ENCODE measurements around the gene UBASH3B.
A peak's percentile ranks its signal among the peaks of the same experiment; 100 is the strongest.
"Not testable (repeated sequence)": the region's sequence is repeated elsewhere in the genome, so short reads cannot be mapped to it uniquely, and the experiment has no call there.

Gene UBASH3B

GRCh38 chr11:122711362-122711761, 55.8 kb downstream of the UBASH3B start:
- no peak for DNase-seq

- DNase-seq = no peak
These were observed 56.4 kb downstream of the UBASH3B start for GRCh38 chr11:122711831-122712381.

DNA sequence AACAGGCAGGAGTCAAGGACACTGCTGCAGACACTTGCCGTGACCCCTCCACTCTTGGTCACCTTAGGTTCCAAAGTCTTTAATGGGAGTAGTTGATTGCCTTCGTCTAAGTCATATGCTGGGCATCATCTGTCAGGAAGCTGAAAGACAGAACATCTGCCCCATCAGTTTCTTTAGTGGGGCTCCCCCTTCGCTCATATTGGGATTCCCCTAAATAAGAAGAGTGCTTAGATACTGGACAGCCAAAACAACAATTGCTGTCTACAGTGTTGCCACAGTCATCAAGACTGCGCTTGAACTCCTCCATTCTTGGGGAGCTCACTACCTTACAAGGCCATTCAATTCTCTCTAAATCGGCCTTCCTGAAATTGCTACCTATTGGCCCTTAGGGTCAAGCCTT, 58.5 kb downstream of the UBASH3B start:
- no peak for DNase-seq

DNA sequence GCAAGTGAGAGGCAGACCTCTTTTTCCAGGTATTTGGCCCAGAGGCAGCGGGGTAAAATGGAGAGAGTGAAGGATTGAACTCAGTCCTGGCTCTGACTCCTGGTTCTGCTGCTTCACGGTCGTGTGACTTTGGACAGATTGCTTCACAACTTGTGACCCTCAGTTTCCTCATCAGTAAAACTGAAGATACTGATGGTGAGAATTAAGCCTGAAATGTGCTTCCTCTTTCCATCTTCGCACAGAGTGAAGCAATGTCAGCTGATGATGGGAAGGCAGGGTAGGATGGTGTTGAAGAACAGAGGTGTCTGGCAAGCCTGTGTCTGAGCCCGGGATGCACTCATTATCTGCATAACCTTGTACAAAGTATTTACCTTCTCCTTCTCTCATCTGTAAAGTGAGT, 59.0 kb downstream of the UBASH3B start:
- DNase-seq = no peak

DNA sequence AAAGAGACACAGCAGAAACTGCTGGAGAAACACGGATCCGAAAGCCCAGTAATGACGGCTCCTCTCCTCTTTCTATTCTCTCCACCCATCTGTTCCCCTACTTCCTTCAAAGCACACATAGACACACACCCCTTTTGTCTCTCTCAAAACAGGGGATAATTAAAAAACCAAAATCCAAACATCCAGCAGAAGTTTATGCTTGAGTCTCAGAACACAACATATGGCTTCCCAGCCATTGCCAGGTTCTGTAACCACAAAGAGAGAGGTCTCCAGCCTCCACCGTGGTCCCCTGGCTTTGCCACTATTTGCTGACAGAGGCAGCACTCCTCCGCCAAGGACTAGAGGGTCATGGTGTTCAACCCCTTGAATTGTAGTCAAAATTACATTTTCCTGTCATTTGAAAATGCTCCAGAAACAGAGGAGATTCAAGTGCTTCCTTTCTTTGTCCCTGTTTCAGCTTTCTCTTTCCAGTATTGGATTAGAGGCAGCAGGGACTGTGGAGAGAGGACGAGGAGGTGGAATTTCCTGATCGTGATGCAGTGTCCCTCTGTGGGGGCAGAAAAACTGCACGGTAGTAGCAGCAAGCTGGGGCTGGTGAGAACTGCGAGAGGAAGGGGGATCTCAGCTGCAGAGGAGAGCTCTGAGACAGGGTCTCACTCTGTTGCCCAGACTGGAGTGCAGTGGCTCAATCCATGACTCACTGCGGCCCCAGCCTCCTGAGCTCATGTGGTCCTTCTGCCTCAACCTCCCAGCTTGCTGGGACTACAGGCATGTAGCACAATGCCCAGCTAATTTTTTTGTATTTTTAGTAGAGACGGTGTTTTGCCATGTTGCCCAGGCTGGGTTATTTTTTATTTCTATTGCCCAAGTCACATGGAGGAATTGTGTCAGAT, 60.3 kb downstream of the UBASH3B start:
- no peak for DNase-seq

GRCh38 chr11:122717264-122717867, 61.8 kb downstream of the UBASH3B start:
- DNase-seq = peak; percentile 66

- DNase-seq = no peak
These were observed 64.8 kb downstream of the UBASH3B start for GRCh38 chr11:122720107-122720881.

DNA sequence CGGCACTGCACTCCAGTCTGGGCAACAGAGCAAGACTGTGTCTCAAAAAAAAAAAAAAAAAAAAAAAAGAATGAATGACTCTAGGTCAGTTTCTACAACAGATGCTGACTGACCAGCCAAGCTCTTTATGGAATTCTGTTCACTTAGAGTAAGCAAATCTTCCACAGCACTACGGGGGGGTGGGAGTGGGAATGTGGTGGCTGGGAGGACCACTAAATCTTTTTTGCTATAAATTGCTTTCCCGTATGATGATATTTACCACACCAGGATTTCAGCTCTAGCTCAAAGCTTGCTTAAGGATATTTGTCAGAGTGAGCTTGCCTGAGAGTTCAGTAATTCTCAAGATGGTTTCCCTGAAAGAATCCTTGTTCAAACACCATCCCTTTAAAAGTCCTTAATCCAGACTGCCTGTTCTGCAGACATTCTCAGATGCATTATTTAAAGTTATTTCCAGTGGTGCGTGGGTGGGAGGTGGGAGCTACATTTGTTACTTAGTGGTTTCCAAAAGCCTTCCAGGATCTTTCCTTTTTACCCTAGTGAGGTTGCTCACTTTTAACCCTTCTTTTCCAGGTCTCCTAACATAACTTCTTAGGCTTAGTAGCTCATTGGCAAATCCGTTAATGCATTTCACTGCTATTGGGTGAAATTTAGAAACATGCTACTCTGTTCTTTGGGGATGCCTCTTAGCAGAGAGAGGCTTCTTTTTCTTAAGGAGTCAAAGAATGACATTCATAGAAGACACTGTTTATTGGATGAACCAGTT, 65.9 kb downstream of the UBASH3B start:
- no peak for DNase-seq

DNA sequence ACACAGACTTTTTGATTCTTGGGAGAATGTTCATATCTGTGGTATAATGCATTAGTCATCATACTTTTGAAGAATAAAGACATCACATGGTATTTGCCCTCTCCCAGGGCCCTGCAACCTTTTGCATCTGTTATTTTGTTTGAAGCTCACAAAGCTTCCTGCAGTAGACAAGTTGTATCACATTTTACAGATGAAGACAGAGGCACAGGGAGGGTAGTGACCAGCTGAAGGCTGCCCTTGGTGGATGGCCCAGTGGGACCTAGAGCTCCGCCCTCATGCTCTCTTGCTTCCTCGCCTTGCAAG, 66.4 kb downstream of the UBASH3B start:
- DNase-seq = no peak

DNA sequence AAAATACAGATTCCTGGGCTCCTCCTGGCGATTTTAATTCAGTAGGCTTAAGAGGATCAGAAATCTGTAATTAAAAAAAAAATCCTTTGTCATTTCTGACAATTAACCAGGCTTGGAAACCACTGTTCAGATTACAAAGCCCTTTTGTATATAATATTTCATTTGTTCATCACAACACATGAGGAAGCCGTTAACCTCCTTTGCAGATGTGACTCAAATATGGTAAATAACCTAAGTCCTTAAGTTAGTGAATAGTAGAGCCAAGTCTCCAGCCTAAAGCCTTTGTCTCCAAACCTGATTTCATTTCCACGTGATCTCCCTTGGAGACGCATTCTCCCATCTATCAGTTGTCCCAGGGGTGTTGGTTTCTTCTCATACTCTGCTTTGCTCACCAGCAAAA, 67.6 kb downstream of the UBASH3B start:
- DNase-seq = no peak

- peak; percentile 69 for DNase-seq
These were observed 68.1 kb downstream of the UBASH3B start for GRCh38 chr11:122723576-122723975.

GRCh38 chr11:122724520-122724919, 69.0 kb downstream of the UBASH3B start:
- DNase-seq = no peak

- no peak for DNase-seq
These were observed 70.5 kb downstream of the UBASH3B start for GRCh38 chr11:122726028-122726427.

GRCh38 chr11:122727101-122727929, 71.8 kb downstream of the UBASH3B start:
- peak; percentile 75 for DNase-seq

DNA sequence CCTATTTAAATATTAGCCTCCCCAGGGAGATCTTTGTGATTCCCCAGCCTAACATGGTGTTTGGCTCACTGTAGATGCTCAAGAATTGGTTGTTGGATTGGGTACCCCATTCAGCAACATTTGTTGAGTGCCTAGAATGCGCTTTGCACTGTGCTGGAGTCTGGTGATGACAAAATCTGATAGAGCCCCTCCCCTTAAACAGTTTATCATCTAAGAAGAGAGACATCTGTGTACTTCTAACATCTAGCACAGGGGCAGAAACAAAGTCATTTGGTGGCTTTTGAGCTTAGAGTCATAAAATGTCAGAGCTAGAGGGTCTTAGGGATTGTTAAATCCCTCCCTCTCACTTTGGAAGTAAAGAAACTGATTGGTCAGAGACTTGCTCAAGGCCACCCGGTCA, 73.0 kb downstream of the UBASH3B start:
- no peak for DNase-seq

- no peak for DNase-seq
These were observed 73.6 kb downstream of the UBASH3B start for GRCh38 chr11:122729139-122729538.

DNA sequence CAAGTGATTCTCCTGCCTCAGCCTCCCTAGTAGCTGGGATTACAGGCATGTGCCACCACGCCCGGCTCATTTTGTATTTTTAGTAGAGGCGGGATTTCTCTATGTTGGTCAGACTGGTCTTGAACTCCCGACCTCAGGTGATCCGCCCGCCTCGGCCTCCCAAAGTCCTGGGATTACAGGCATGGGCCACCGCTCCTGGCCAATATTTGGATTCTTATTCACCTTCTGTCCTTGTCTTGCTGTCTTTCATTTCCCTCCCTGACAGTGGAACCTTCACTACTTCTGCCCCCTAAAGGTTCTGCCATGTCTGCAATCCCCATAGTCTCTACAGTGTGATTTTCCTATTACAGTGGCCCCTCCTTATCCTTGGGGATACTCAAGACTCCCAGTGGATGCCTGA, 75.2 kb downstream of the UBASH3B start:
- DNase-seq = not testable (repeated sequence)

DNA sequence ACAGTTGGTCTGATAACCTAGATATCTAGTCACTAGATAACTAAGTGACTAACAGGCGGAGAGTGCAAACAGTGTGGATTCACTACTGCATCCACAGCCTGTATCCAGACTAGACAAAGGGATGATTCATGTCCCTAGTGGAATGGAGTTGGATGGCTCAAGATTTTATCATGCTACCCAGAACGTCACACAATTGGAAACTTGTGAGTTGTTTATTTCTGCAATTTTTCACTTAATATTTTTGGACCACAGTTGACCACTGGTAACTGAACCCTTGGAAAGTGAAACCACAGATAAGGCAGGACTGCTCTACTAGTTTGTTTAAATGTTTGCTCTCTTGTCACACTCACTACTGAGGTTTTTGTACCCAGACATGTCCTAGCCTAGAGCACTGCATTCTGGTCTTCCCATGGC, 76.0 kb downstream of the UBASH3B start:
- DNase-seq = no peak

DNA sequence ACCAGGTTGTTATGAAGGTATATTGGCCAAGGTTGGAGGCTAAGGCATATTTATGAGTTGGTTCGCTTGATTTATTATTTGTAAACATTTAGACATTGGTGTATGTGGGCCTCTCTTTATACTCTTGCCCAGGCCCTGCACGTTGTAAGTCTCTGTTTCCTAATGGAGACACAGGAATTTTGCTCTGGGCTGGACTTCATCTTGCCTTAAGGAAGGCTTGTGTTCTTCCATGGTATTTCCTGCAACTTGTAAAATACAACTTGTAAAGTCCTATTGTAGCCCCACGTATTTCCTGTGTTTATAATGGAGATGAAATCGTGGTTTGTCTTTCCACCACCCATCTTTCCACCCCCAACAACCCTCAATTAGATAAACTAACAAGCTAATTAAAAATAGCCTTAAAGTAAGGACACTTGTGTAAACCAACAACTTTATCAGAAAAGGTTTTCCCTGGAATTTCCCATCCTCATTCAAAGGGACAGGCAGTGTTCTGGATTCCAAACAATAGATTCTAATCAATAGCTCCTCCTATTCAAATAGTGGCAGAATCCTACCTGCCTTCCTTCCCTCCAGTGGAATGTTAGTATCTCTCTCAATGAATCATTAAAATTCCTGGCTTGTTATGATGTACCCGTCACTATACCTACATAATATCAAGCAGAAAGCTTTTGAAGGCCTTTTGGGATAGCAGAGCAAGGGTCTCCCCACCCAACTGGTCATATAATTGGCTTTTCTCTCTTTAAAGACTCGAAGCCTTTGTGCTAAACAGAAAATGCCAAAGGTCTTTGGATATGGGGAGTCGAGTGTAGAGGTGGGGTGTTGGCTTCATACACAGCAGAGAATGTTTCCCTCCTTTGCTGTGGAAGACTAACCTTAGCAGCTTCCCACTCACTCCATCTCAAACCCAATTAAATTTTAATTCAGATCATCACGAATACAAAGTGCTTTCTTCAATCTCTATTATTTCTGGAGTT, 77.1 kb downstream of the UBASH3B start:
- no peak for DNase-seq

- DNase-seq = no peak
These were observed 77.8 kb downstream of the UBASH3B start for GRCh38 chr11:122733318-122733717.
